GM12874 (cell line): ENCODE results near the gene AHDC1.
A peak's percentile ranks its signal among the peaks of the same experiment; 100 is the strongest.

Source experiments
- CTCF ChIP-seq: IDR thresholded peaks from 2 replicates; pipeline ENCODE4 v1.5.1; 2011; ENCODE audit warnings: low read depth, mild to moderate bottlenecking, control low read depth, low read length, moderate library complexity; ENCODE audit not compliant: insufficient read depth

The AHDC1 gene

DNA sequence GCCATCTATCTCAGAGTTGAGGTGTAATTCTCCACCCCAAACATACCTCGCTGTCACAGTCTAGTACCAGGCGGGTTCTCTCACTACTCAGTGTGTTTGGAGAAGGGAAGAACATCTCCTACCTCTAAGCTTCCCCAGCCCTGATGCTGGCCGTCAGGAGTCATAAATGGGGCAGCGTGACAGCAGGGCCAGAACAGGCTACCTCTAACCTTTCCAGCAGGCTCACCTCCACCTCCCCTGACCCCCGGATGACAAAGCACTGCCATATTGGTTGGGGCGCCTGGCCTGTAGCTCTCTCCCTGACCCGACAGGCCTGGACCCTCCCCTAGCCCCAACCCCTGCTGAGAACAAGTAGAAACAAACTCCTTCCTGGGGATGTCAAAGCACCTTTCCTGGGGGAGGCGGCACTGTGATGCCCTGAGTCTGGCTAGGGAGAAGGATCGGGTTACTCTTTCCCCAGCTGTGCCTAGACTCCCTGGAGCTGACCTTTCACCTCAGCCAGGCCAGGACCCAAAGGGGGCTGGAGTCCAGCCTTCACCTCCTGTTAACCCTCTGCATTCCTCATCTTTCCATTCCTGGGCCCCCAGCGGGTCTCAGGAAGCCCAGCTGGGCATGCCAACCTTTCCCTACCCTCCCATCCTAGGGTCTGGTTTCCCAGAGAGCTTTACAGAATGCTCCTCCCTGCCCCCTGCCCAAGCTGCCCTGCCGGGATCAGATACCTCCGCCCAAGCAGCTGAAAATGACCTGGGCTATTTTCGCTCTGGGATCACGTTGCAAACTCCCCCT is 34.2 kb downstream of the AHDC1 start:
- no peak for TF ChIP-seq CTCF

DNA sequence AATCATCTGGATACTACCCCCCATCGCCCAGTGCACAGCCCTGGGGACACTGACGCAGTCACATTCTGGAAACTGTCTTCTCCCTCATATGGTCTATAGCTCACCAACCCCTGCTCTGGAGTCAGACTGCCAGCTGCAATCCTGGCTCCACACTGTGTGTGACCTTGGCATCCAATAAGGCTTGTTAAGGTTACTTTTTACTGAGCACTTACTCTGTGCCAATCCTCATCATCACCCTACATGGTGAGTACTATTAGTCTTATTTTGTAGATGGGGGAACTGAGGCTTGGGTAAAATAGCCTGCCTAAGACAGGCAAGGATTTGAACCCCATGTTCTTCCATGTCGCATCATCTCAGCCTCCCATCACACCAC is 34.9 kb downstream of the AHDC1 start:
- no peak for TF ChIP-seq CTCF

GRCh38 chr1:27568300-27569087 is 35.5 kb downstream of the AHDC1 start:
- TF ChIP-seq CTCF: peak; percentile 84

DNA sequence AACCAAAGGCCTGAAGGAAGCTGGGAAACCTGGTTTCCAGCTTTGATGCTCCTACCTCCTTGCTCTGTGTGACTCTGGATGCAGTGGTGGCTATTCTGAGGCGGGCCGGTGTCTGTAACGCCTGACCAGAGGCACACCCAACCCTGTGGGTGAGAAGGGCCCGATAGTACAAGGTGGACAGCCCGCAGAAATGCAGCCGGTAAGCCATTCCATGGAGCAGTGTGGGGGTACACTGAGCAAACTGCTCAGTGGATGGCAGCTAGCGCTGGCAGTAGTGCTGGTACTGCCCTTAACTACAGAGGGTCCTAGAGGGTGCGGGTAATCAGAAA is 36.0 kb downstream of the AHDC1 start:
- TF ChIP-seq CTCF: no peak

DNA sequence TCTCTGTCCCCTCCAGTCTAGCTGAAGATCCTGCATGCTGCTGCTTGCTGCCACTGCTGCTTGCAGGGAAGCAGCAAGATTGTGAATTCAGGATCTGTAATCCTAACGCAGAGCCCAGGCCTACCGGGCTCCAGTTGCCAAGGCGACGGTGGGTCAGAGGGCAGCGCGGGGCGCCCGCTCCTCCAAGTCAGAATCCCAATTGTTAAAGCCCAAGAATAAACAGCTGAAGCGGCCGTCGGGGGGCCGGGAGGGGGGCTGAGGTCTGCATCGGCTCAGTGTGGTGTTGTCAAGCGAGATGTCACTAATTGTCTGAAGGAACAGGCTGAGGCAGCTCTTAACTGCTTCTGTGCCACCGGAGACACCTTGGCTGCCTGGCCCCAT is 36.8 kb downstream of the AHDC1 start:
- no peak for TF ChIP-seq CTCF

DNA sequence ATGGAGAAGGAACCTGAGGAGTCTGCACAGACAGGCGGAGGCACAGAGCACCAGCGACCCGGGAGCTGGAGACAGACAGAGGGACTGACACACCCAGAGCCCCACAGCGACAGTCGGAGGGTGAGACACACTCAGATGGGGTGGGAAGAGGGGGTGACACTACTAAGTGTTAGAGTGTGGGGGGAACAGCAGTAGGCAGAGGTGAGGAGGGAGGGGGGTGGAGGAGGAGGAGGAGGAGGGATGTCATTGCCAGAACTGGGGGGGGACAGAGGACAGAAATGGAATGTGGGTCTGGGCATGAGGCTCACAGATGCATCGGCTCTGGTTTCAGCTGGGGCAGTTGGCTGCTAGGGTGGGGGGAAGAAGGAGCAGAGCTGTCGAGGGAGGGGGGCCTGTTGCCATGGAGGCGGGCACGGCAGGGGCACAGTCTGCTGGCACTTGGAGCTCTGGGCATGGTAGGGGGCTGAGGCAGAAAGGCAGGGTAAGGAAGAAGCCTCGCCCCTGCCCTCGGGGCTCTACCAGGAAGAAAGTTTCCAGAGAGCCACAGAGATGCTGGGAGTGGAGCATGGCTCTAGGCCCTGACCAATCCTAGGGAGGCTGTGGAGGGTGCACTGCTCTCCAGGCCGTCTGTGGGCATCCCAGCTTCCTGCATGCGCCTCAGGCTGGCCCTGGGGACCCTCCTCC is 37.3 kb downstream of the AHDC1 start:
- TF ChIP-seq CTCF: no peak
